DMS153 treated with DMSO at 0.1 percent for 48 hours (cell line): ENCODE results near the gene TGM3.

Source experiments
- DNase-seq: peaks from one replicate; lab custom pipeline; 2025; ENCODE audit not compliant: unreplicated experiment; lab: John Stamatoyannopoulos, UW

Gene TGM3

GRCh38 chr20:2283706-2284423 lies 11.9 kb upstream of the TGM3 start:
- DNase-seq = no peak

GRCh38 chr20:2285193-2285592 lies 10.6 kb upstream of the TGM3 start:
- no peak for DNase-seq

GRCh38 chr20:2285613-2286012 lies 10.2 kb upstream of the TGM3 start:
- DNase-seq = no peak

- DNase-seq = no peak
Measured at GRCh38 chr20:2287504-2287903, 8.3 kb upstream of the TGM3 start.

GRCh38 chr20:2289475-2289874 lies 6.3 kb upstream of the TGM3 start:
- no peak for DNase-seq

- DNase-seq = no peak
Measured at GRCh38 chr20:2290486-2290885, 5.3 kb upstream of the TGM3 start.

GRCh38 chr20:2292416-2293110 lies 3.2 kb upstream of the TGM3 start:
- no peak for DNase-seq

- no peak for DNase-seq
Measured at GRCh38 chr20:2293486-2293885, 2.3 kb upstream of the TGM3 start.

- no peak for DNase-seq
Measured at GRCh38 chr20:2293971-2294370, 1.8 kb upstream of the TGM3 start.

- no peak for DNase-seq
Measured at GRCh38 chr20:2295286-2295685, 515 bp upstream of the TGM3 start.

- no peak for DNase-seq
Measured at GRCh38 chr20:2296524-2297356, 939 bp downstream of the TGM3 start.

- no peak for DNase-seq
Measured at GRCh38 chr20:2297357-2297728, 1.5 kb downstream of the TGM3 start.

GRCh38 chr20:2298116-2298515 lies 2.3 kb downstream of the TGM3 start:
- DNase-seq = no peak

GRCh38 chr20:2298701-2299100 lies 2.9 kb downstream of the TGM3 start:
- DNase-seq = no peak

- DNase-seq = no peak
Measured at GRCh38 chr20:2299301-2299700, 3.5 kb downstream of the TGM3 start.

GRCh38 chr20:2300002-2300401 lies 4.2 kb downstream of the TGM3 start:
- DNase-seq = no peak

GRCh38 chr20:2300420-2300819 lies 4.6 kb downstream of the TGM3 start:
- no peak for DNase-seq

- DNase-seq = no peak
Measured at GRCh38 chr20:2301164-2301622, 5.4 kb downstream of the TGM3 start.

GRCh38 chr20:2302384-2303060 lies 6.7 kb downstream of the TGM3 start:
- DNase-seq = no peak

- no peak for DNase-seq
Measured at GRCh38 chr20:2303673-2304072, 7.9 kb downstream of the TGM3 start.

GRCh38 chr20:2304180-2304579 lies 8.4 kb downstream of the TGM3 start:
- no peak for DNase-seq
